Activated CD8-positive, alpha-beta memory T cell treated with anti-CD3 and anti-CD28 coated beads, Interleukin-2, amount 50 U/mL, for 48 hours (primary cell): ENCODE data around the gene OR51I2.

ENCODE experiments used
- DNase-seq: peaks from one replicate; pipeline ENCODE4 v3.0.0-alpha.2; 2020

Gene OR51I2, protein sequence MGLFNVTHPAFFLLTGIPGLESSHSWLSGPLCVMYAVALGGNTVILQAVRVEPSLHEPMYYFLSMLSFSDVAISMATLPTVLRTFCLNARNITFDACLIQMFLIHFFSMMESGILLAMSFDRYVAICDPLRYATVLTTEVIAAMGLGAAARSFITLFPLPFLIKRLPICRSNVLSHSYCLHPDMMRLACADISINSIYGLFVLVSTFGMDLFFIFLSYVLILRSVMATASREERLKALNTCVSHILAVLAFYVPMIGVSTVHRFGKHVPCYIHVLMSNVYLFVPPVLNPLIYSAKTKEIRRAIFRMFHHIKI

DNA sequence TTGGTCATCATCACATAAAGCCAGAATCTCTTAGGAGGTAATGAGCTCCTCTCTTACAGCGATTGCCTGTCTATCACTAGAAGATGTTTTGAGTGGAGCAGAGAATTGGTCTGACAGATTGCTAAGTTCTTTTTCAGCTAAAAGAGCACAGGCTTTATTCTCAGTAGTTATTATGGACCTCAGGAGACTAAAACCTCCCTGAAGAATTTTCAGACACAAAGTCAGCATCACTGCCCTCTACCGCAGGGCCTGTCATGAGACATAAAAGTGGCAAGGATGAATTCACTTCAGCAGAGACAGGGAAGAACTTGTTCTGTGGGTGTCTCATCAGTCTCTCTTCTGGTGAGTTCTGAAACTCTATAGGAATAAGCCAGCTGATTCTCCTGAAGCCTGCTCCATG lies at the start of gene OR51I2:
Gene OR51I2, plus strand, starts transcription at position 301 of the 400 bp plus-strand sequence. CDS start 4,166 bp downstream, outside the sequence.
- no peak for DNase-seq

DNA sequence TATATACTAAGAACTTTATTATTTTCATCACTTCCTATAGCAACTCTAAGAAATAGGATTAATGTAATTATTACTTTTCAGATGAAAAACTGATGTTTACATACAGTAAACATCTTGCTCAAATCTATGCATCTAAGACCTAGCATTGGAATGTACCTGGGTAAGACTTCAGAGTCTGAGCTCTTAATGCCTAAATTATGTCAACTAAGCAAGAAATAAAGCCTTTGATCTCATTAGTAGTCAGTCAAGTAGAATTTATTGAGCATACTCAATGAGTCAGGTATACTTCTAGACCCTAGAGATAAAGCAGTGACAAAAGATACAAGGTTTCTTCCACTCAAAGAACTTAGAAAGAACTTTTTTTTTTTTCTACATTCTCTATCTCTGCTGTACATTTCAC lies 44.0 kb upstream of the OR51I2 start:
- no peak for DNase-seq

DNA sequence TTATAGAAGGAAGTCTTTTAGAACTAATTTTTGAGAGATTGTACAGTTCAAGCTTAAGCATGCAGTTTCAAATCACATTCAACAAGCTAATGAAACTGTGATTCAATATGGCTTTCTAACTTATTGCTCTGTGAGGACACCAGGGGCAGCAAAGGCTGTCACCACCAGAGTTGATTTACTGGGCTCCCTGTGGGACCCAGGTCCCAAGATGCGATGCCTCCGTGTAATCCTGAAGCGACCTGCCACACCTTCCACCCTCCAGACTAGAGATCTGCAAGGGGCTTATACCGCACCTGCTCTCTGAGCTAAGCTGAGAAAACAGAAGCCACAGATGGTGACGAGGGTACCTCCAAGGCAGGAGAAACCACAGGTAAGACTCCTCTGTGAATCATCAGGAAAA lies 28.1 kb upstream of the OR51I2 start:
- DNase-seq, result no peak

DNA sequence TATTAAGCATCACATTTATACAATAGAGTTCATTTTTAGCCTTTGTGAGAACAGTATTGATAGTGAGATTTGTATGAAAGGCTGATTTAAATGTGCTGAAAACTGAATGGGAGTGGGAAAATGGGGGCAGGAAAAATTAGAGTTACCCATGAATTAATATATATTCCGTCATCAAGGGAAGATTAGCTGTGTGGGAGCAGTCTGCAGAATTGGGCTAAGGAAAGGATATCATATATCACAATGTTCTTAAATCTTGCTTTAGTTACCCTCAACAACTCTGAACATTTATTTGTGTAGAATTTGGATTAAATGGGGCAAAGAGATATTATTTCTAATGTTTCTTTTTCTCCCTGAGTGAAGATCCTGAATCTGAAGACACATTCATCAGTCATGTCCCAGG lies 27.3 kb upstream of the OR51I2 start, which contains the start of gene OR51Q1:
Gene OR51Q1, plus strand, starts transcription at position 301 of the 400 bp plus-strand sequence. Its CDS starts 90 bp downstream, at position 391.
- DNase-seq, result no peak

DNA sequence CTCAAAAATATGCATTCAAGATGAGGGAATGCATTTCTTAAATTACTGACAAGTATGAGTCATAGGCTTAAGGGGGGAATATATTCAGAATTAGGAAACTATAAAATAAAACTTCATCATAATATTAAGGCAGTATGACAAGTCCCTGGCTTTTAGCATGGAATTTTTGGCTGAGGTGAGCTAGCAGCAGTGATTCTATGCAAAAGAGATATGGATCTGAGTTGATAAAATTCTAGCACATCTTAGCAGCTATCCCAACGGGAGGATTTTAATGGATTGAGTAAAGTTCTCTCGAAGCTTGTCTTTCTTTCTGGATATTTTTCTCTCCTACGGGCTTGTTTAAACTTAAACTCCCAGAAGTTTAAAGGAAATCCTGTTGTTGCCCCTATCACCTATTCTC lies 26.0 kb upstream of the OR51I2 start:
- DNase-seq, result no peak

DNA sequence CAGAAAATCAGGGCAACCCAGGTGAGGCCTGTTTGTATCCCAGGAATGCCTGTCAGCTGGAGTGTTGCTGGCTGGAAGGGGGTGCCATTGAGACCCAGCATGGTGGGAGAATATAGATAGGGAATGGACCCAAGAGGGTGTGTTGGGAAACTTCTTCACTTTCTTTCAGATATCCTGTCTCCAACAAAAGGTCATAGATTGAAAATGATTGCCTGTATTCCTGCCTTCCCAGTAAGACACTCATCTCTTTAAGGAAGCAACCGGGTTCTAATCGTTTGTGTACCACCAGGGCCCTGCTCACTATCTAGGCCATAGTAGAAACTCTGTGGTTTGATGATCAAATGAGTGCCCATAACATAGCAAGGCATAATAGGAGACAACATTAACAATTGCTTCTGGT lies 7.7 kb upstream of the OR51I2 start, which contains the start of gene OR51I1:
Gene OR51I1, minus strand, starts transcription at position 101 of the 400 bp plus-strand sequence. Its CDS starts 0 bp downstream, at position 101.
- DNase-seq, result no peak

DNA sequence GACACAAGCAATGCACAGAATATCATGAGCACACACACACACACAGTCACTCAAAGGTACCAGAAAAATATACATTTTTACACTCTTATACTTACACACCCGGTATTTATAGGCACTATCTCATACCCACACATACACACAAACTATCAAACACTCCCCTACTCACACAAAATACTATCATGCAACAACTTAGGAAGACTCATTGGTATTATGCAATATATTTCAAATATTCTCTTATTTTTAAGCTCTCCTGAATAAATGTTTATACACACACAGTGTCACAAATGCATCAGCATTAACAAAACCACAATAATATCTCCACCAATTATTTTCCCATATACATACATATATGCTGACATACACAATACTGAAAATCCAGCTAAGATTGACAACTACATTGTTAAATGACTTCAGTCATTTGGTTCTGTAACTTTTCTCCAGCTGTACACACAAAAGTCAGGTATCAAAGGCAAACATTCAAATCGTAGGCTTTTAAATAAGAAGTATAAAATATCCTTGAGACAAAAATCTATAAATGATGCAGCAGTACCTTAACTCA lies 5.2 kb upstream of the OR51I2 start:
- DNase-seq, result no peak

DNA sequence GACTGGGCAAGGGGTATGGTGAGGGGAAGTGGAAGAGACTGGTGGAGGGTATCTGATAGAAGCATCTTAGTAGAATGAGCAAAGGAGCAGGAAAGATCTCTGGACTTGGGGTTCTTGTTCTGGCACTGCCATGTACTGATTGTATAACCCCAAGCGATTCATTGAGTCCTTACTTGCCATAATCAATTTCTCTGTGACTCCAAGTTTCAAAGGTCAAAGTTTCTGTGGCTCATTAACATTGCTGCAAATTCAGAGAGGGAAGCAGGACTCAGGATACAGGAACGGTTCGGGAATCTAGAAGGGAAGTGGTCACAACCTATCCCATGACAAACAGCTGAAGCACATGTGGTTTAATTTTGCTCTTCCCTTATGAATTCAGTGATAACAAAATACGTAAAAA lies 309 bp downstream of the OR51I2 start:
- no peak for DNase-seq

DNA sequence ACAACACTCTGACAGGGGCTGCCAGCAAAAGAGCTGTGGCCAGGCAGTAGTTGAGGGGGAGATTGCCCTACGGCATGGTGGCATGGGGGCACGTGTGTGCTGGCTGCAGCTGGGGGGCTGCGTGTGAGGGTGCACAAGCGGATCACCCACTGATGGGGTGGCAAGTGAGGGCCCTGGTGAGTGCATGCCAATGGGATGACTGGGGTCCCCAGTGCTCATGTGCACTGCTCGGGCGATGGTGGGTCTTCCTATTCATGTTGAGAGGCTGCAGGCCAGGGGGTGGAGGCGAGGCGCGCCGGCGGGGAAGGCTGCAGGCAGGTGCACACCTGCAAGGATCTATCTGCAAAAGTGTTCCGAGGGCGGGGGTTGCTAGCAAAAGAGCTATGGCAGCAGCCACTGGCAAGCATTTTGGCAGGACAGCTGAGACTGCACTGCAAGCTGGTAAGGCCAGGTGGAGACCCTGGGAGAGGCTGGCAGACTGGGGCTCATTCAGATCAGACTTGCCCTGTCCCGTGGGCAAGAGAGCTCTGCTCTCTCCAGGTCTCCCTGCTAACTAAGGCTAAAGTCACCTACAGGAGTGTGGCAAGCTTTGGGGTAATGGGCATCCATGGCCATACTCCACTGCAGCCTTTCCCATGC lies 12.0 kb downstream of the OR51I2 start:
- DNase-seq, result no peak

DNA sequence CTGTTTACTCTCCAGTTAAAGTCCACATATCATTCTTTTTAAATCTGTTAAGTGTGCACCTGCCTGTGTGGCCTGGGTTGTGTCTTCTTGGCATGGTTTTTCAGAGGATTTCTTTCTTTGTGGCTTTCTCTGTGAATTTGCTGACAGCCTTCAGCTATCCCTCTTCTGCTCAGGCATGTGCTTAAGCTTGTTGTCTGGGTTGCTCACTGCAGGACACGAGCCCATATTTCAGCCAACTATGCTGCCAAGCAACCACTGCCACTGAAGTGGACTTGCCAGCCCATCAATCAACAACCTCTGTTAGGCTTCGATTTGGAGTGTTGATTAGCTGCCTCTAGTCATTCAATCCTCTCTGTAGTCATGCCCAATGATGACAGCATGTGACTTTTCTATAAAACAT lies 18.4 kb downstream of the OR51I2 start:
- no peak for DNase-seq

DNA sequence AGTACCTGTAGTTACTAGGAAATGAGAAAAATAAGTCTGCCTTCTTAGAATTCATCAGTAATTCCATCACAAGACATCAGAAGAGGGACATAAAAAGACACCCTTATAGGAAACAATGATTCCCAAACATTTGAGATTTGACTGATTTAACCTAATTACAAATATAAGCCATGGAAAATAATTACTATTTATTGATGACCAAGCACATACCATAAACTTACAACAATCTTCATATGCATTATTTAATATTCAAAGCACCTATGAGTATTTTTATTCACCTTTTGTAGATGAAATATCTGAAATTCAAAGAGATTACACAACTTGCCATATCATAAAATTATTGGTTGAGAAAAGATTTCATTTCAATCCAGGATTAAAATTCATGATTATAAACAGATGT lies 24.8 kb downstream of the OR51I2 start:
- no peak for DNase-seq

DNA sequence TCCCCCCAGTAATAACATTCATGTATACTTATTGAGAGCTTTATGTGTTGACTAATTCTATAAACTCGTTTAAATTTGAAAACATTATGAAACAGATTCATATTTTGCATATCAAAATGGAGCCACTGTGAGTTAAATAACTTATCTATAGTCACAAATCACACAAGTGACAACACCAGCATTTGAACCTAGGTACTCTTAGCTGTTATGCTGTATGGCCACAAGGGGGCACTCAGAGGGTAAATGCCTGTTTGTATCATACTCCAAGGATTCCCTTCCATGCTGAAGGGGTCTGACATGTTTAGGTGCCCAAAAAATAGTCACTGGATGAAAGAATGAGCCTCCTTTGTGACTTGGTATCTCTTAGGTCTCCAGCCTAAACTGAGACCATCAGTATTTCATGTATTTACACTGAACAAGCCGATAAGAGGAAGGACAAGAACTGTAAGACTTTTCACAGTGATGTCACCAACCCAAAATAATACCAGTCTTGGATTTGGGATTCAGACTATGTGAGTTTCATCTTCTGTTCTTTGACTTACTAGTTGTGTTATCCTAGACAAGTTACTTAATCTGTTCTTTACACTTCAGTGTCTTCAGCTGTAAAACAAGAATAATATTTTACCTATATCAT lies 27.2 kb downstream of the OR51I2 start:
- no peak for DNase-seq

DNA sequence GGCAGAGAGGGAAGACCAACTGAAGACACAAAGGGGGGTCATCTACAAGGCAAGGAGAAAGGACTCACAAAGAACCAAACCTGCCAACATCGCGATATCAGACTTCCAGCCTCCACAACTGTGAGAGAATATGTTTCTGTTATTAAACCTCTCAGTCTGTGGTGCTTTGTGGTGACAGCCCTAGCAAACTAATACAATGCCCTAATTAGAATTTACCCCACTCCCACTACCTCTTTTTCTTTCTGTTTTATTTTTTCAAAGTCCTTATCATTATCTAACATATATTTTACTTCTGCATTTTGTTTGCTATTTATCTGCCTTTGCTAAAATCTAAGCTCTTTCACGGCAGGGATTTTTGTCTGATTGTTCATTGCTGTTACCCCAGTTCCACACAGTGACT lies 36.9 kb downstream of the OR51I2 start:
- DNase-seq, result no peak

DNA sequence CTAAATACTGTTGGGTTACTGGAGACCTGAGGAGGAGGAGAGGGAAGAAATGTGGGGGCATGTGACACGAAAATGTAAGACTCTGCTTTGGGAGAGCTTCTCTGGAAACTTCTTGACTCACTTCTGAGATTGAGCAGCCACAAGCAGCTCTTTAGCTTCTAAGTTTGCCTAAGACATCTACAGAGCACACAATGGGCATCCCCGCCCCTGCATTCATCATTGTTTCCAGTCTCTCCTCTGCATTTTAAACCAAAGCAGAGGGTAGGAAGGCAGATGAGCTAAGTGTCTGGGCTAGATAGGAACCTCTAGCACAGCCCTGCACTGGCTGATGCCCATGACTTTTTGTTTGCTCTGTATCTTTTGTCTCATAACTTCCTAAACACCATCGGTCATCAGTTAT lies 37.3 kb downstream of the OR51I2 start:
- DNase-seq, result no peak

DNA sequence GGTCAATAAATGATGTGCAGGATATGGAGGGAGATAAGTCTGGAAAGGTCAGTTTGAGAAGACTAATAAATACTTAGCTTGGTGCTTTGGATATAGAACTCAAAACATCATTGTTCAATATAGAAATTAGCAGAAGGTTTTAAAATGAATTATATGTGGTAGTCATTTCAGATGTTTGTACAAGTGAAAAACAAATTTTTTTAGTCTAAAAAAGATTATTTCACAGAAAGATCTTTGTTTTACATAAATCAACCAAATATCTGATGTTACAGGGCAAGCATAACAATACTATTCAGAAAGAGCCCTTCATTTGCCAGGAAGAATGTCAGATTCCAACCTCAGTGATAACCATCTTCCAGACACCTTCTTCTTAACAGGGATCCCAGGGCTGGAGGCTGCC lies 39.3 kb downstream of the OR51I2 start, which contains the start of gene OR52D1:
Gene OR52D1, plus strand, starts transcription at position 301 of the 400 bp plus-strand sequence. Its CDS starts 22 bp downstream, at position 323.
- no peak for DNase-seq

DNA sequence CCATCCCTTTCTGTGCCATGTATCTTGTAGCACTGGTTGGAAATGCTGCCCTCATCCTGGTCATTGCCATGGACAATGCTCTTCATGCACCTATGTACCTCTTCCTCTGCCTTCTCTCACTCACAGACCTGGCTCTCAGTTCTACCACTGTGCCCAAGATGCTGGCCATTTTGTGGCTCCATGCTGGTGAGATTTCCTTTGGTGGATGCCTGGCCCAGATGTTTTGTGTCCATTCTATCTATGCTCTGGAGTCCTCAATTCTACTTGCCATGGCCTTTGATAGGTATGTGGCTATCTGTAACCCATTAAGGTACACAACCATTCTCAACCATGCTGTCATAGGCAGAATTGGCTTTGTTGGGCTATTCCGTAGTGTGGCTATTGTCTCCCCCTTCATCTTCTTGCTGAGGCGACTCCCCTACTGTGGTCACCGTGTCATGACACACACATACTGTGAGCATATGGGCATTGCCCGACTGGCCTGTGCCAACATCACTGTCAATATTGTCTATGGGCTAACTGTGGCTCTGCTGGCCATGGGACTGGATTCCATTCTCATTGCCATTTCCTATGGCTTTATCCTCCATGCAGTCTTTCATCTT lies 39.8 kb downstream of the OR51I2 start:
- DNase-seq, result no peak

DNA sequence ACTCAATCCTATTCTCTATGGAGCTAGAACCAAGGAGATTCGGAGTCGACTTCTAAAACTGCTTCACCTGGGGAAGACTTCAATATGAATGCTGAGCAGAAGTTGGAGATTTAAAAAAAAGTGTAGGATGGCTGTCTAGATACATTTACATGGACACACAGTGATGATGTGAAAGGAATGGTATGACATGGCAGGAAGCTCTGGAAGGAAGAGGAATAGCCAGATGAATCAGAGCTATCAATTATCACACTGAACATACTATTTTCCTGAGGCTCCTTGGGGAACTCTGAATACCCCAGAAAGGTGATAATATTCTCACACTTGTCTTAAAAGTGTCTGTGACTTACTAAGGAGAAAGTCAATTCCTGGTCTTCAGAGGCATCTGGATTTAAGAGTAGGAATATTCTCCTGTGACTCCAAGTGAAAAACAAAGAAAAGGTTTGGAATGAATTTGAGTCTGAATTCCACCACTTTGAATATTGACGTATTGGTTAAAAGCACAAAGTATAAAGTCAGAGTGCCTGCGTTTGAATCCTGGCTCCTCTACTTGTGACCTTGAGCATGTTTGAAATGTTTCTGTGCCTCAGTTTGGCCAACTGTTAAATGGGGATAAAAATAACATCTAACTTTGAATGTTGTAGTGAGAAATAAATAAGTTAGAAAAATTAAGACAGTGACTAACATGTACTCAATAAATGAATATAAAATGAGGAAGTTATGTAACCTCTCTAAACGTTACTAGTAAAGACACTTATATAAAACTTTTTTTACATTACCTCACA lies 40.6 kb downstream of the OR51I2 start:
- DNase-seq, result no peak

DNA sequence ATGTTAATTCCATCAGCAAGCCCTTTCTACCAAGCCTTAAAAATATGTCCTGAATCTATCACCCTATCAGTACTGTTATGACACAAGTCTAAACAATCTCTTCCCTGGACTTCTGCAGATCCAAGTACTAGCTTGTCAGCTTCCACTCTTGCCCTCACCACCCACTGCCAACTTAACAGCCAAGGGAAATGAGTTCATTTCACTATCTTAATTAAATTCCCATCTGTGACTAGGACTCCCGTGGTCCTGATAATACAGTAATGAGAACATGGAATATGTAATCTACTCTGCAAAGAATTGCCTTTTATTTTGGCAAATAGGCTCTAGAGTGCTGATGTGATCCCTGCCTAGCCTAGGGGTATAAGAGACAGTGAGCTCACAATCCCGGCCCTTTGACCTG lies 50.5 kb downstream of the OR51I2 start:
- DNase-seq, result no peak

DNA sequence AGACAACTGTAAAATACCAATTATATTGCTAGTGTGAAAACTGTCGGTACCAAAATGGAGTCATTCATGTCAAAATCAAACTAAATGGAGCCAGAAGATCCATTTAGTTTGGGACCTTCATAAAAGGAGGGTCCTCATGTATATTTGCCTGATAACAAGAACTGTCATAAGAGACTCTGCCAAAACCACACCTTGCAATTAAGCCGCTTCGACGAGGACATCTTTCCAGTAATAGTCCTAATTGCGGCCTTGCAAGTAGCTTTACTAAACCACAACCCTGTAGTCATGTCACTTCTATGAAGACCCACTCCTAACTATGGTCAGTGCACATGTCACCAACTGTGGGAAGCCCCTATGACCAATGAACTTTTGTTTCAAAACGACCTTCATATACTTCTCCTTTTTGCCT lies 51.3 kb downstream of the OR51I2 start:
- DNase-seq, result no peak

DNA sequence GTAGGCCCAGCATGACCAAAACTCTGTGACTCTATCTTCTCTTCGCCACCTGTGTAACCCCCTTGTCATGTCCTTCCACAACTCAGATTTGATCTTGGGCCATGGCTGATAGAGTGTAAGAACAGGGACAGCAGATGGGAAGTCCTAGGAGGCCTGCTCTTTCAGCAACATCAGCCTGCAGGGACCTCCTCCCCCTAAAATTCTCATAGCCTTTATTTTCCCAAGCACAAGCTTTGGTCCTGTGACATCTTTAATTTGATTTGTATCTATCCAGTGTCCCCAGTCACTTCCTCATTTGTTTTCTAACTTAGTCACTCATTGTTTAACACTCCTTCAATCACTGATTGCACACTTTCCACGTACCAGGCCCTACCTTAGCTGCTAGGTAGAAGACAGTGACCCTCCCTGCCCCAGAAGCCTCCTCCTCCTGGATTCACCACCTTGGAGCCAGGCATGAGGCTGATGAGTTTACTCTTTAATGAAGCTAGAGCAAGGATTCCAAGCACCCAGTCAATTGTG lies 55.3 kb downstream of the OR51I2 start:
- no peak for DNase-seq

DNA sequence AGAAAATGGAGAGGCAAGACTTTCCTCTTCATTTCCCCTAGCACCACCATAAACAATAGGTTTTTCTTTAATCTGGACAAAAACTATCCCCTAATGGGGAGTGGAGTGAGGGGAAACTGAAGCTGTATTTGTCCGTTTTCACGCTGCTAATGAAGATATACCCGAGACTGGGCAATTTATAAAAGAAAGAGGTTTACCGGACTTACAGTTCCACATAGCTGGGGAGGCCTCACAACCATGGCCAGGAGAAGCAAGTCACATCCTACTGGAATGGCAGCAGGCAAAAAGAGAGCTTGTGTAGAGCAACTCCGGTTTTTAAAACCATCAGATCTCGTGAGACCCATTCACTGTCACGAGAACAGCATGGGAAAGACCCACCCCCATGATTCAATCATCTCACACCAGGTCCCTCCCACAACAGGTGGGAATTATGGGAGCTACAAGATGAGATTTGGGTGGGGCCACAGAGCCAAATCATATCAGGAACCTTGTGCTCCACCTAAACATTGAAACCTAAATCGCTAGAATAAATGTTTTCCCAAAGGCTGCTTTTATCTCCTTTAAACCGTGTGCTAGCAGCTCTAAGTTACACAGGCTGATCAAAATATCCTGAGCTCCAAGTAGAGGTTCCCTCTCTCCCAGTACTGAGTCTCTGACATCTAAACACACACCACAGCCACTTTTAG lies 56.4 kb downstream of the OR51I2 start:
- no peak for DNase-seq
